ENCODE results near the gene FAM168A. TPM values are rescaled to one million over a fixed set of nuclear protein-coding genes. Genes with fewer than 3 reads are reported as not detected.

FAM168A gene
- total and polyA plus RNA-seq, 2 donors from 2014 or later = 8.9 to 38.1 TPM

DNA sequence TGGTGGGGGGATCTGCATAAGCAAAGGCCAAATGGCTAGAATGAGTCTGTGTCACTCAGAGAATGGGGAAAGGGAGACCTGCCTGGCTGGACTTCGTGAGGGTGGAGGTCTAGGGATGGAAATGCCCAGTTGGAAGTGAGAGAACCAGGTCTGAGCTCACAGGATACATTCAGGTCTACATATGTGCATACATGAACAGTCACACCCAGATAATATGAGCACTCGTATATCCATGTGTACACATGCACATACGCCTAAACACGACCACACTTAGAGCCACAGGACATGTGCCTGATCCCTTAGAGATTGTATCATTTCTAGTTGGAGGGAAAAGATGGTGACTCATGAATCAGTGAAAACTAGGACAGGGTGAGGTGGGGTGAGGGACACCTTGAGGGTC is 242.8 kb downstream of the FAM168A start:
- H3K27me3 ChIP-seq (ENCODE audit: control insufficient read depth, insufficient read depth, low read length) = no peaks in the 10 kb centered on the region
- H3K4me1 ChIP-seq (ENCODE audit: control insufficient read depth in 2 of 3, insufficient read depth in 2 of 3, low read depth in 1 of 3, low read length in 3 of 3) = no peaks in the 10 kb centered on the region
- no peak overlapping the region for H3K4me3 ChIP-seq (ENCODE audit: low read length in 3 of 3)
- no peak overlapping the region for H3K9ac ChIP-seq (ENCODE audit: low read length in 3 of 3)
- FAIRE-seq (no peak), DNase-seq (no peak)
- TF ChIP-seq, protein P1, sequence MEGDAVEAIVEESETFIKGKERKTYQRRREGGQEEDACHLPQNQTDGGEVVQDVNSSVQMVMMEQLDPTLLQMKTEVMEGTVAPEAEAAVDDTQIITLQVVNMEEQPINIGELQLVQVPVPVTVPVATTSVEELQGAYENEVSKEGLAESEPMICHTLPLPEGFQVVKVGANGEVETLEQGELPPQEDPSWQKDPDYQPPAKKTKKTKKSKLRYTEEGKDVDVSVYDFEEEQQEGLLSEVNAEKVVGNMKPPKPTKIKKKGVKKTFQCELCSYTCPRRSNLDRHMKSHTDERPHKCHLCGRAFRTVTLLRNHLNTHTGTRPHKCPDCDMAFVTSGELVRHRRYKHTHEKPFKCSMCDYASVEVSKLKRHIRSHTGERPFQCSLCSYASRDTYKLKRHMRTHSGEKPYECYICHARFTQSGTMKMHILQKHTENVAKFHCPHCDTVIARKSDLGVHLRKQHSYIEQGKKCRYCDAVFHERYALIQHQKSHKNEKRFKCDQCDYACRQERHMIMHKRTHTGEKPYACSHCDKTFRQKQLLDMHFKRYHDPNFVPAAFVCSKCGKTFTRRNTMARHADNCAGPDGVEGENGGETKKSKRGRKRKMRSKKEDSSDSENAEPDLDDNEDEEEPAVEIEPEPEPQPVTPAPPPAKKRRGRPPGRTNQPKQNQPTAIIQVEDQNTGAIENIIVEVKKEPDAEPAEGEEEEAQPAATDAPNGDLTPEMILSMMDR (IDR thresholded peaks at IDR 0.05; ENCODE audit: borderline replicate concordance, extremely low read depth, insufficient read depth) = no peak
- no peak overlapping the region for H3K27ac ChIP-seq (ENCODE audit: low read depth in 2 of 2, low read length in 2 of 2)
- no peaks in the 10 kb centered on the region for H3K9me3 ChIP-seq (ENCODE audit: control insufficient read depth in 2 of 3, insufficient read depth in 1 of 3, low read length in 3 of 3)
- peaks cover 0 to 45% (median 27%) of the 10 kb centered on the region in 3 donors for H3K36me3 ChIP-seq (ENCODE audit: control insufficient read depth in 2 of 3, insufficient read depth in 3 of 3, low read length in 3 of 3)
- intact Hi-C loops (cut with DNase I) = no loop called here

DNA sequence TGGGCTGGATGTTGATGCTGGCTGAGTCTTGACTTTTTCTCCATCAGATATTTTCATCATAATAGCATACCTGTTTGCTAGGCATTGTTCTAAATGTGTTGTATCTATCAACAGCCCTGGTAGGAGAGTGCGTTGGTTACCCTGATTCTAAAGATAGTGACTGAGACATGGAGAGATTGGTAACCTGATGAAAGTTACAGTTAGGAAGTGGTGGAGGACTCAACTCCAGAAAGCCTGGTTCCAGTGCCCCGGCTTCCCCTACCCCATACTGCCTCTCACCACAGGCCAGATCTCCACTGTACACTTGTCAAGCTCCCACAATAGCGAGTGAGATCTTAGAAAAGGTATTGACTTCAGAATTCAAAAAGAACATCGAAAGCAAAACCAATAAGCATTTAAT is 244.5 kb downstream of the FAM168A start:
- H3K4me3 ChIP-seq (ENCODE audit: low read length in 3 of 3) = no peak overlapping the region
- H3K36me3 ChIP-seq (ENCODE audit: control insufficient read depth in 2 of 3, insufficient read depth in 3 of 3, low read length in 3 of 3) = peaks cover 0 to 32% (median 22%) of the 10 kb centered on the region in 3 donors
- DNase-seq (no peak), FAIRE-seq (no peak)
- H3K27me3 ChIP-seq (ENCODE audit: control insufficient read depth, insufficient read depth, low read length) = no peaks in the 10 kb centered on the region
- intact Hi-C loops (cut with DNase I) = no loop called here
- H3K27ac ChIP-seq (ENCODE audit: low read depth in 2 of 2, low read length in 2 of 2) = no peak overlapping the region
- no peaks in the 10 kb centered on the region for H3K4me1 ChIP-seq (ENCODE audit: control insufficient read depth in 2 of 3, insufficient read depth in 2 of 3, low read depth in 1 of 3, low read length in 3 of 3)
- H3K9me3 ChIP-seq (ENCODE audit: control insufficient read depth in 2 of 3, insufficient read depth in 1 of 3, low read length in 3 of 3) = no peaks in the 10 kb centered on the region
- TF ChIP-seq, protein P1 (IDR thresholded peaks at IDR 0.05; ENCODE audit: borderline replicate concordance, extremely low read depth, insufficient read depth) = no peak
- no peak overlapping the region for H3K9ac ChIP-seq (ENCODE audit: low read length in 3 of 3)

DNA sequence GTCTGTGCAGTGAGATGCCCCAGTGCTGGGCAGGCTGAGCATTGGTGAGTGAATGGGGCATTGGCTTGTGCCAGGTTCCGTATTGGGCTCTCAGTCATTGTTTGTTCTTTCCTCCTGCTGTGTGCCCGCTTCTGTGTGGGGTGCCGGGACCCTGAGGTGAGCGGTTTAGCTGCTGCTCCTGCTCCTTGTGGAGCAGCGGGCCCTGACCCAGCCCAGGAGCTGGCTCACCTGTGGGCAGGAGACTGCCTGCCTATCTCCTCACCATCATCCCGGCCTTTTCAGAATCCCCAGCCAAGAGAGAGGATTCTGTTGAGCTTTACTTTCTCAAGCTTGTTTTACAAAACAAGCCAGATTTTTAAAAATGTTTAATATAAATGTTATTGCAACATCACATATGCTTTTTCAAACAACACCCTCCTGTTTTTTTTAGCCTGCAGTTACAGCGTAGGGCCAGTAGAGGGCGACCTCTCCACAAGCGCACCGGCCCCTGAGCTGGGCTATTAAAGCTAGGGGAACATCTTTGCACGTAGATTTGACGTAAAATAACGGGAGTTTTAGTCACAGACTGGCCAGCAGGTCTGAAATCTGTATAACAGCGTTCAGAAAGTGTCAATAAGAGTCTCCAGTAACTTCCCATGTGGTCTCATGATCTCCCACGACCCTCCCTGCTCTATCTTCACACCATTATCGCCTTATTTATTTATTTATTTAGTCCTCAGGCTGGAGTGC is 246.8 kb downstream of the FAM168A start:
- DNase-seq (peak in 4 of 5 donors; percentile 61 to 75 (median 70)), FAIRE-seq (peak; percentile 53)
- Histone ChIP-seq H3K4me1 (ENCODE audit: control insufficient read depth in 2 of 3, insufficient read depth in 2 of 3, low read depth in 1 of 3, low read length in 3 of 3) (no peaks in the 10 kb centered on the region), H3K9ac (ENCODE audit: low read length in 3 of 3) (no peak overlapping the region), H3K27me3 (ENCODE audit: control insufficient read depth, insufficient read depth, low read length) (no peaks in the 10 kb centered on the region), H3K9me3 (ENCODE audit: control insufficient read depth in 2 of 3, insufficient read depth in 1 of 3, low read length in 3 of 3) (no peaks in the 10 kb centered on the region), H3K36me3 (ENCODE audit: control insufficient read depth in 2 of 3, insufficient read depth in 3 of 3, low read length in 3 of 3) (peaks cover 3 to 38% (median 21%) of the 10 kb centered on the region in 3 donors), H3K27ac (ENCODE audit: low read depth in 2 of 2, low read length in 2 of 2) (no peak overlapping the region), H3K4me3 (ENCODE audit: low read length in 3 of 3) (no peak overlapping the region)
- intact Hi-C loops (cut with DNase I) = no loop called here
- TF ChIP-seq, protein P1 (IDR thresholded peaks at IDR 0.05; ENCODE audit: borderline replicate concordance, extremely low read depth, insufficient read depth) = peak; percentile 94

Other genes with a start within 250 kb of the FAM168A start
- gene RELT, start 221.7 kb downstream of the FAM168A start, total RNA-seq = 8.7 TPM
- 1.0 TPM for gene RELT, start 221.7 kb downstream of the FAM168A start, polyA plus RNA-seq (ENCODE audit: insufficient read depth, low read depth, low replicate concordance)
- gene PLEKHB1, start 48.5 kb upstream of the FAM168A start, total RNA-seq = 21.0 TPM
- 30.4 TPM for gene PLEKHB1, start 48.5 kb upstream of the FAM168A start, polyA plus RNA-seq (ENCODE audit: insufficient read depth, low read depth, low replicate concordance)
- gene RAB6A, start 163.0 kb upstream of the FAM168A start, total RNA-seq = 138 TPM
- gene RAB6A, start 163.0 kb upstream of the FAM168A start, polyA plus RNA-seq (ENCODE audit: insufficient read depth, low read depth, low replicate concordance) = 61.0 TPM
- 27.5 TPM for gene MRPL48, start 189.8 kb upstream of the FAM168A start, total RNA-seq
- gene MRPL48, start 189.8 kb upstream of the FAM168A start, polyA plus RNA-seq (ENCODE audit: insufficient read depth, low read depth, low replicate concordance) = 79.3 TPM

Data from kidney (tissue), 14 donors.